Lower leg skin (tissue), 4 donors: Measurements from ENCODE around the gene CMTR2. TPM values are rescaled to one million over a fixed set of nuclear protein-coding genes. Genes with fewer than 3 reads are reported as not detected.

Experiments
- DNase-seq, 2 donors: peaks; one replicate each; pipeline ENCODE4 v3.0.0-alpha.2; 2019; ENCODE audit warnings: low spot score in 2 of 2
- H3K4me3 ChIP-seq: fragments of 200-600 bp; sonication (generic); 2 replicates; pipeline ENCODE4 v1.5.1; 2017; ENCODE audit warnings: mild to moderate bottlenecking, low read depth; ENCODE audit not compliant: poor library complexity, severe bottlenecking
- CTCF ChIP-seq, 3 donors: fragments of 450-650 bp; IDR thresholded peaks; one replicate each; pipeline ENCODE4 v1.5.1; 2016; ENCODE audit warnings: antibody characterized with exemption in 3 of 3, mild to moderate bottlenecking in 3 of 3, moderate library complexity in 2 of 3
- POLR2A ChIP-seq, 2 donors: fragments of 450-650 bp; IDR thresholded peaks; one replicate each; pipeline ENCODE4 v1.6.1; 2016 to 2017; ENCODE audit warnings: antibody characterized with exemption in 2 of 2, mild to moderate bottlenecking in 1 of 2, moderate library complexity in 1 of 2
- WGBS, 2 donors: methylation state at CpG; one replicate each; pipeline ENCODE4 v1.1.5; 2018; 5-methylcytosine and 5-hydroxymethylcytosine counted together
- intact Hi-C: fragments of 100-400 bp; cut with DNase I; formaldehyde crosslinking; loops from one replicate; pipeline ENCODE4 v1.15.0; 2023; ENCODE audit warnings: low total_unique reads
- total RNA-seq, 4 donors: library from RNA; depleted of rRNA; stranded (reverse); fragments of >200 nt; gene quantifications; one replicate each; pipeline ENCODE4 v1.1.0, GENCODE V29; 2016

The CMTR2 gene
- total RNA-seq, 4 donors from 2014 or later: 12.6 to 17.9 (median 16.0) TPM

- intact Hi-C loops: no loop called here
- DNase-seq: no peak
Observed at GRCh38 chr16:71249399-71249798, 39.8 kb downstream of the CMTR2 start.

GRCh38 chr16:71247478-71247877 is 41.7 kb downstream of the CMTR2 start:
- TF ChIP-seq POLR2A (IDR thresholded peaks at IDR 0.05) (no peak), CTCF (IDR thresholded peaks at IDR 0.05) (no peak)
- no peak overlapping the region for H3K4me3 ChIP-seq
- WGBS, 2 donors: 89 to 90% methylated on average over 7 of the region's 7 CpGs
- no peak for DNase-seq
- intact Hi-C loops: no loop called here

More at GRCh38 chr16:71249399-71249798, 39.8 kb downstream of the CMTR2 start:
- no peak overlapping the region for H3K4me3 ChIP-seq
- WGBS, 2 donors: 19 to 26% methylated on average over 1 of the region's 1 CpG
- TF ChIP-seq POLR2A (IDR thresholded peaks at IDR 0.05) (no peak), CTCF (IDR thresholded peaks at IDR 0.05) (no peak)

GRCh38 chr16:71246309-71246708 is 42.9 kb downstream of the CMTR2 start:
- TF ChIP-seq POLR2A (IDR thresholded peaks at IDR 0.05) (no peak), CTCF (IDR thresholded peaks at IDR 0.05) (no peak)
- intact Hi-C loops: no loop called here
- H3K4me3 ChIP-seq: no peak overlapping the region
- no peak for DNase-seq

- intact Hi-C loops: no loop called here
- DNase-seq: no peak
- TF ChIP-seq CTCF (IDR thresholded peaks at IDR 0.05) (no peak), POLR2A (IDR thresholded peaks at IDR 0.05) (no peak)
- 89 to 96% methylated on average over 1 of the region's 1 CpG for WGBS, 2 donors
- H3K4me3 ChIP-seq: no peak overlapping the region
Observed at GRCh38 chr16:71244521-71244920, 44.7 kb downstream of the CMTR2 start.

- H3K4me3 ChIP-seq: no peak overlapping the region
- intact Hi-C loops: no loop called here
- WGBS, 2 donors: 57 to 60% methylated on average over 3 of the region's 3 CpGs
- no peak for DNase-seq
- no peak for TF ChIP-seq CTCF (IDR thresholded peaks at IDR 0.05)
- TF ChIP-seq POLR2A (IDR thresholded peaks at IDR 0.05): no peak
Observed at GRCh38 chr16:71242601-71243000, 46.6 kb downstream of the CMTR2 start.

GRCh38 chr16:71242036-71242435 is 47.2 kb downstream of the CMTR2 start:
- no peak for TF ChIP-seq CTCF (IDR thresholded peaks at IDR 0.05)
- TF ChIP-seq POLR2A (IDR thresholded peaks at IDR 0.05): no peak
- no peak overlapping the region for H3K4me3 ChIP-seq
- intact Hi-C loops: no loop called here
- 78 to 84% methylated on average over 4 of the region's 4 CpGs for WGBS, 2 donors
- DNase-seq: no peak
